Activated T-helper 1 cell treated with Interleukin-2 at 50 U/mL for 16 hours (primary cell): ENCODE measurements around the gene RCE1.

Source experiments
- DNase-seq: peaks from one replicate; pipeline ENCODE4 v3.0.0-alpha.2; 2020; ENCODE audit warnings: low read depth

The RCE1 gene

DNA sequence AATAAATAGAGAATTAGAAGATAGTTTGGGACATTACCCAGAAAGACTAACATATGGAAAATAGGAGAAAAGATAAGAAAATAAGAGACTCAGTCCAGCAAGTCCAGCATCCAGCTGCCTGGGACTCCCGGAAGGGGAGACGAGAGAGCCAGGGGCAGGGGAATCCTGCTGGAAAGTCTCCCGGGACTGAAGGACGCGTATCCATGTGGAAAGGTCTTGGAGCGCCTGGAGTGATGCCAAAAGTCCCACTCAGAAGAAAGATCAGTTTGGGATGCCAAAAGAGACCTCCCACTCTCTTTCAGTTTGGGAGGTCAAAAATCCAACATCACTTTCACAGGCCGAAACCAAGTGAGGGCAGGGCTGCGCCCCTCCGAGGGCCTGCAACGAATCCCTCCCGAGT lies 44.3 kb downstream of the RCE1 start:
- no peak for DNase-seq

- no peak for DNase-seq
Observed at GRCh38 chr11:66888282-66888681, 45.0 kb downstream of the RCE1 start.

DNA sequence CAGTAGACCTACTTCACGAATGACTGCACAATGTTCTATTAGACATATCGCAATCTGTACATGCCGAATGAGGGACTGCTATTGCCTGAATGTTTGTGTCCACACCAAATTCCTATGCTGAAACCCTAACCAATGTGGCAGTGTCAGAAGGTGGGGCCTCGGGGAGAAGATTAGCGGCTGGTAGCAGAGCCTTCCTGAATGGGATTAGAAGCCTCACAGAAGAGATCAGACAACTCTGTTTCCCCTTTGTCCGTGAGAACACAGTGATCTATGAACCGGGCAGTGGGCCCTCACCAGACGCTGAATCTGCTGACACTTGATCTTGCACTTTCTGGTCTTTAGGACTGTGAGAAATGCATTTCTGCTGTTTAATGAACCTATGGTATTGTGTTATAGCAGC lies 46.7 kb downstream of the RCE1 start:
- DNase-seq = no peak

- no peak for DNase-seq
Observed at GRCh38 chr11:66891851-66892660, 48.8 kb downstream of the RCE1 start.

DNA sequence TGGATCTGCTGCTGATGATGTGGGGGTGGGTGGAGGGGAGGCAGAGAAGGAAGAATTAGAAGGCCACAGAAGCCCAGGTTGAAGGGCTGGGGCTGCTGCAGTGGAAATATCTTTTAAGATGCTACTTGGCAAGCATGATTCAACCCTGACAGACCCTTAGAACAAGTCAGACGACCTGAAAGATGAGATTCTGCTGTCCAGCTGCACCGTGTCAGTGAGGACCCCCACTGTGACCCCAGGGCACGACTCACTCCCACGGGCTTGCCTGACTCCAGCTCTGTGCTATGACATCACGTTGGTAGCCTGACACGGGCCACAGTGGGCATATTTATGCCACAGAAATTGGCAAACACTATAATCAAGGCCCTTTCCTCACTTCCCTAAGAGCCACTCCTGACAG lies 49.7 kb downstream of the RCE1 start:
- DNase-seq = no peak

- DNase-seq = no peak
Observed at GRCh38 chr11:66894141-66894540, 50.9 kb downstream of the RCE1 start.
